NB4 (cell line): ENCODE measurements around the gene PCDH8.
"Not testable (repeated sequence)": the region's sequence is repeated elsewhere in the genome, so short reads cannot be mapped to it uniquely, and the experiment has no call there.

ENCODE experiments used
- DNase-seq: peaks from one replicate; pipeline ENCODE4 v3.0.0; 2010; ENCODE audit warnings: low read depth
- H3K4me3 ChIP-seq: one replicate; pipeline ENCODE4 v1.5.1; 2011; ENCODE audit warnings: mild to moderate bottlenecking, low read depth, low read length, moderate library complexity
- MYC ChIP-seq: IDR thresholded peaks from 2 replicates; pipeline ENCODE4 v1.6.1; 2011; ENCODE audit warnings: low read depth, low read length
- POLR2A ChIP-seq: IDR thresholded peaks from 2 replicates; pipeline ENCODE4 v1.6.1; 2011; ENCODE audit warnings: mild to moderate bottlenecking; ENCODE audit not compliant: insufficient read length; ENCODE audit errors: extremely low read depth
- TF ChIP-seq, protein P1 (sequence below): IDR thresholded peaks from 2 replicates; pipeline ENCODE4 v1.6.1; 2011; ENCODE audit warnings: low read depth, low read length
- TF ChIP-seq, protein P2 (sequence below): IDR thresholded peaks from one replicate; pipeline ENCODE4 v1.5.1; 2012; ENCODE audit warnings: low read depth, low read length

PCDH8 gene

GRCh38 chr13:52827839-52828238 is 20.6 kb downstream of the PCDH8 start:
- no peak for DNase-seq
- no peak overlapping the region for H3K4me3 ChIP-seq
- TF ChIP-seq, protein P1, sequence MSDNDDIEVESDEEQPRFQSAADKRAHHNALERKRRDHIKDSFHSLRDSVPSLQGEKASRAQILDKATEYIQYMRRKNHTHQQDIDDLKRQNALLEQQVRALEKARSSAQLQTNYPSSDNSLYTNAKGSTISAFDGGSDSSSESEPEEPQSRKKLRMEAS: no peak
- TF ChIP-seq POLR2A (no peak), MYC (no peak)
- TF ChIP-seq, protein P2, sequence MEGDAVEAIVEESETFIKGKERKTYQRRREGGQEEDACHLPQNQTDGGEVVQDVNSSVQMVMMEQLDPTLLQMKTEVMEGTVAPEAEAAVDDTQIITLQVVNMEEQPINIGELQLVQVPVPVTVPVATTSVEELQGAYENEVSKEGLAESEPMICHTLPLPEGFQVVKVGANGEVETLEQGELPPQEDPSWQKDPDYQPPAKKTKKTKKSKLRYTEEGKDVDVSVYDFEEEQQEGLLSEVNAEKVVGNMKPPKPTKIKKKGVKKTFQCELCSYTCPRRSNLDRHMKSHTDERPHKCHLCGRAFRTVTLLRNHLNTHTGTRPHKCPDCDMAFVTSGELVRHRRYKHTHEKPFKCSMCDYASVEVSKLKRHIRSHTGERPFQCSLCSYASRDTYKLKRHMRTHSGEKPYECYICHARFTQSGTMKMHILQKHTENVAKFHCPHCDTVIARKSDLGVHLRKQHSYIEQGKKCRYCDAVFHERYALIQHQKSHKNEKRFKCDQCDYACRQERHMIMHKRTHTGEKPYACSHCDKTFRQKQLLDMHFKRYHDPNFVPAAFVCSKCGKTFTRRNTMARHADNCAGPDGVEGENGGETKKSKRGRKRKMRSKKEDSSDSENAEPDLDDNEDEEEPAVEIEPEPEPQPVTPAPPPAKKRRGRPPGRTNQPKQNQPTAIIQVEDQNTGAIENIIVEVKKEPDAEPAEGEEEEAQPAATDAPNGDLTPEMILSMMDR: no peak

DNA sequence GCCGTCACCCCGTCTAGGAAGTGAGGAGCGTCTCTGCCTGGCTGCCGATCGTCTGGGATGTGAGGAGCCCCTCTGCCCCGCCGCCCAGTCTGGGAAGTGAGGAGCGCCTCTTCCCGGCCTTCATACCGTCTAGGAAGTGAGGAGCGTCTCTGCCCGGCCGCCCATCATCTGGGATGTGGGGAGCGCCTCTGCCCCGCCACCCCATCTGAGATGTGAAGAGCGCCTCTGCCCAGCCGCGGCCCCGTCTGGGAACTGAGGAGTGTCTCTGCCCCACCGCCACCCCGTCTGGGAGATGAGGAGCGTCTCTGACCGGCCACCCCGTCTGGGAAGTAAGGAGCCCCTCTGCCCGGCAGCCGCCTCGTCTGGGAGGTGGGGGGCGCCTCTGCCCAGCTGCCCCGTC is 30.6 kb downstream of the PCDH8 start:
- not testable (repeated sequence) for H3K4me3 ChIP-seq, DNase-seq

DNA sequence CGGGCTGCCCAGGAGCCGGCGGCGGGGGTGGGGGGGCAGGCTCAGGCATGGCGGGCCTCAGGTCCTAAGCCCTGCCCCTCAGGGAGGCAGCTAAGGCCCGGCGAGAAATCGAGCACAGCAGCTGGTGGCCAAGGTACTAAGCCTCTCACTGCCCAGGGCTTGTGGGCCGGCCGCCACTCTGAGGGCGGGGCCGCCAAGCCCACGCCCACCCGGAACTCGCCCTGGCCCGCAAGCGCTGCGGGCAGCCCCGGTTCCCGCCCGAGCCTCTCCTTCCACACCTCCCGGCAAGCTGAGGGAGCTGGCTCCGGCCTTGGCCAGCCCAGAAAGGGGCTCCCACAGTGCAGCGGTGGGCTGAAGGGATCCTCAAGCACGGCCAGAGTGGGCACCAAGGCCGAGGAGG is 33.1 kb downstream of the PCDH8 start:
- no peak overlapping the region for H3K4me3 ChIP-seq
- TF ChIP-seq MYC (no peak), POLR2A (no peak)
- TF ChIP-seq, protein P1: no peak
- TF ChIP-seq, protein P2: no peak
- no peak for DNase-seq

DNA sequence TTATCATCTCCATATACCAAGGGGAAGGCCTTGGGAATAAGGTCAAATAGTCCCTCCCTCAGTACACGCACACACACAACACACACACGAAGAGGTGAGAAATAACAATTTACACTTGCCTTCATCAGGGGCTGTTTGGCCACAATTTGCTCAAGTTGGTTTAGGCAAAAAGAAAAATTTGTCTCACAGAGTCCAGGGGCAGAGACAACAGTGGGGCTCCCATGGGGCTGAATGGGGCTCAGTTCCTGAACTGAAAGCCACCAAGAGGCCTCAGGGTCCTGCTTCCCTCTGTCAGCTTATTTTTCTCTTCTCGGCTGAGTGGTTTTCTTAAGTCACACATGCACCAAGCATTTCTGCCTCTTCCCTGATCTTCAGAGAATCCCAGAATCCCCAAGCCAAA is 35.5 kb downstream of the PCDH8 start:
- H3K4me3 ChIP-seq: no peak overlapping the region
- TF ChIP-seq, protein P2: no peak
- TF ChIP-seq, protein P1: no peak
- TF ChIP-seq MYC (no peak), POLR2A (no peak)
- no peak for DNase-seq

- no peak for DNase-seq
- TF ChIP-seq POLR2A: no peak
- TF ChIP-seq, protein P1: no peak
- TF ChIP-seq MYC: no peak
- TF ChIP-seq, protein P2: no peak
- no peak overlapping the region for H3K4me3 ChIP-seq
Measured at GRCh38 chr13:52811841-52812240, 36.6 kb downstream of the PCDH8 start.

DNA sequence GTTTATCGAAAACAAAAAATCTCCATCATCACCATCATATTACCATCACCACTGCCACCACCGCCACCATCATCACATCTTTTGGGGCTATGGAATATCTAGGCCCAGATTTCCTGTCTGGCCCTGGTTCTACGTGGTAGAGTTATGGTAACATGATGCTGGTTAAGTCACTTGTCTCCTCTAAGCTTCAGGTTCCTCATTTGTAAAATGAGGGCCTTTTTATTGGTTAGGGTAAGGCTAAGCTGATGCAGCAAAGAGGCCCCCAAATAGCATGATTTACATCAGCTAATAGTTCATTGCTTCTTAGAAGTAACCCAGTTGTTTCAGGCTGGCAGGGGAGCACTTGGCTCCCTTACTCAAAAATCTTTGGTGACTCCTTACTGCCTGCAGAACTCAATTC is 37.9 kb downstream of the PCDH8 start:
- TF ChIP-seq, protein P2: no peak
- no peak overlapping the region for H3K4me3 ChIP-seq
- no peak for DNase-seq

DNA sequence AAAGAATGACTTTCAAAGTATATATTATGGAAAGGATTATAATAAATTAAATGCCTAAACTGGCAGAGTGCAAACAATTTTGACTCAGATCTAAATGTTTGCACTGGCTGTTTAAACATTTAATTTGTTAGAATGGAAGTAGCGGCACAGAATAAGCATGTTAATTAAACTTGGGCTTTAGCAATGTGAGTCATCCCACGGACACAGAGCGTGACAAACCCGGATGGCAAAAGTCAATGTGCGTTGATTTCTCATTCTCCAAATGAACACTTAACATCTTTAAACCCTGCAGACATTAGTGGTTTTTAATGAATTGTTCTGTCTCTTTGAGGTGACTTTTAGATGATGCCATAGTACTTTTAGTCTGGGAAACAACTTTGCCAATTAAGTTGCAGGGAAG is 38.4 kb downstream of the PCDH8 start:
- H3K4me3 ChIP-seq: no peak overlapping the region
- TF ChIP-seq POLR2A (no peak), MYC (no peak)
- TF ChIP-seq, protein P1: no peak
- TF ChIP-seq, protein P2: no peak
- no peak for DNase-seq
